ENCODE results near the gene TDRD7.
"Not testable (repeated sequence)": the region's sequence is repeated elsewhere in the genome, so short reads cannot be mapped to it uniquely, and the experiment has no call there.

TDRD7 gene

DNA sequence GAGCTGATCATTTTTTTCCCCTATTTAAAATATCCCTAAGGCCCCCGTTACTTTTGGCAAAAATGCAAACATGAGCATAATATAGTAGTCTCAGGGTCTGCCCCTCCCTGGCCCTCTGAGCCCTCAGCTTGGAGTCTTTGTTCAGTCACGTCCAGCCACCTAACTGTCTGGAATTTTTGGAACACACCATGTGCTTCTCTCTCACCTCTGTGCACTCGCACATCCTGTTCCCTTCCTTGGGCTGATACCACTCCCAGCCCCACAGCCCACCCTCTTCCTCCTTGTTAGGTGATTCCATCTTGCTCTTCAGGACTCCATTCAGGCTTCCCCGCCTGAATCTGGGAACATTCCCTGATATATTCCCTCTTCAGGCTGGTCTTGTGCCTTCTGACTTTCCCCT is 16.0 kb downstream of the TDRD7 start:
- DNase-seq = no peak

DNA sequence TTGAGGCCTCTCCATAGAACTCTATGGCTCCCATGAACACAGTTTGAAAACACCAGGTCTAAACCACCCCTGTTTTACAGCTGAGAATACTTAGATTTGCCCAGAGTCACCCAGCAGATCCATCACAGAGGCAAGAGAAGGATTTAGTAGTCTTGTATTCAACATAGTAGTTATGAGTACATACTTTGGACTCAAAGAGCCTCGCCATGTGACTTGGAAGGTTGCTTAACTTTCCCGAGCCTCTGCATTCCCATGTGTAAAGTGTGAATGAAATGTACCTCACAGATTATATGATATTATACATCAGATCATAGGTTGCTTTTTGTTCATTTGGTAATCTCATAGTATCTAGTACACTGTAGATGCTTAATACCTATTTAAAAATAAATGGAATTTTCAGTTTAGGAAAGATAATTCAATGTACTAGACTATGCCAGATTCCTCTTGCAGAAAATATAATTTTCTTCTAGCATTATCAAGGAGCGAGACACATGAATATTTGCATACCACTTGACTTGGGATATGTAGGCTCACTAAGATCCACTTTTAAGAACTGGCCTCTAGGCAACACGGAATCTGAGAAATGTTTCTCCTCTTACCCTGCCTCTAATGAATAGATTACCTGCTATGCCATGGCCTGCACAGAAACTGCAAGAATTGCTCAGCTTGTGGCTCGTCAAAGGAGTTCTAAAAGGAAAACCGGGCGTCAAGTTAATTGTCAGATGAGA is 18.6 kb downstream of the TDRD7 start:
- no peak for DNase-seq

DNA sequence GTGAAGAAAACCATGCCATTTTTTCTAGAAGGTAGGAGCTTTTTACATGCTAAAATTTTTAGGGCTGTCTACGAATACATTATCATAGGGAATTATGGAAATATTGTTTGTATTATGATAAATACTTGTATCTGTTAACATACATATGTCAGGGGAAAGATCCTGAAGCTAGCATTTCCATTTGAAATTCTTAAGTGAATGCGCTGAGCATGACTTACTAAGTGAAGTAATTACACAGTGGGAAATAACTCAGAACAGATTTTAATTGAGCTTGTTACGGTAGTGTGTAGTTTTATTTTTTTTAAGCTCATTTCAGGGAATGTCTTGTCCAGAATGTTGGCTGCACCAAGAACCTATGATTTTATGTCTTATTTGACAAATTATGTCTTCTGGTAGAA is 19.1 kb downstream of the TDRD7 start:
- no peak for DNase-seq

DNA sequence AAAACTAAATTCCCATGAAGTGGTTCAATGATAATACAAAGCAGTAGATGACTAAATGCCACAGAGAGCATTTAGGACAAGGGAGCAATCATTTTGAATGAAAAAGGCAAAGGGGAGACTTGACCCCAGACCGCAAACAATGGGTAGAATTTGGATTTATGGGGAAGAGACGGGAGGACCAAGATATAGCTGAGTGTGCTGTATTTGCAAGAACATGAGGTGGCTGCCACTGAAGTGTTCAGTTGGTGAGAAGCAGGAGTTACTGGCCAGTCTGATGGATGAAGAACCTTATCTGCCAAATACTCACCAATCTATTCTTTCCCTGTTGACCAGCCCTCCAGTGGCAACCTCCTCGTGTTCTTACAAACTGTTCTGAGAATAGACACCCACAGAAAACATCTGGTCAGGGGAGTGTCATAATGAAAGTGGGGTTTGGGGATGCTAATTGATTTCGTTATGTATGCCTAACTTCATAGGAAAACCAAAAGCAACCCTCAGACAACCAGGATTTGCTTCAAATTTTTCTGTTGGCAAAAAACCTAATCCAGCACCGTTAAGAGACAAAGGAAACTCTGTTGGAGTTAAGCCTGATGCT is 19.8 kb downstream of the TDRD7 start:
- no peak for DNase-seq

DNA sequence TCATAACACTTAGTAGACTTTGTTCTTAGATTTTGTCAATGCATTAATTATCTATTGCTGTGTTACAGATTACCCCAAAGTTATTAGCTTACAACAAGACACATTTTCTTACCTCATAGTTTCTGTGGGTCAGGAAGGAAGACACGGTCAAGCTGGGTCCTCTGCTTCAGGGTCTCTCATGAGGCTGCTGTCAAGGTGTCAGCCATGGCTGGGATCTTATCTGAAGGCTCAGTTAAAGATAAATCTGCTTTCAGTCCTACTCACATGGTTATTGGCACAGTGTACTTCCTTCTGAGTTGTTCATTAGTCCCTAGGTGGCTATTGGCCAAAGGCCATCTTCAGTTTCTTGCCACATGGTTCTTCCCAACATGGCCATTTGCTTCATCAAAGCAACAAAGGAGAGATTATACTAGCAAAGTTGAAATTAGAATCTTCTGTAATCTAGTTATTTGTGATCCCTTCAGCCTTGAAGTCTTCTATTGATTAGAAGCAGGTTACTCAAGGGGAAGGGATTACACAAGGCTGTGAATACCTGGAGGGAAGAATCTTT is 25.2 kb downstream of the TDRD7 start:
- DNase-seq = no peak

DNA sequence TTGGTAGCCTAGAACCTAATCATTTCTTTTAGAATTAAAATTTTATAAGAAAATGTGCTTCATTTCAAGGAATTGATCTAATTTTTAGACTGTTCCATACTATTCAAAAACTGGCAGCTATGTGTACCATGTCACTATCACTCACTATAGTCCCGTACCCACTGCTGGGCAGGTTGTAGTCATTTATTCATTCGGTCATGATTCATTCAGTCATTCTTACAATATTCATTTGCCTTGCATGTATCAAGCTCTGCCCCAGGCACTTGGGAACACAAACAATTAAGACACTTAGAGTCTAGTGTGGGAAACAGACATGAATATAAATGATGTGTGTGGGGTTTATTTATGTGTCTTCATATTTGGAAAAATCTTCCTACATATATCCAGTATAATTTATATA is 26.4 kb downstream of the TDRD7 start:
- DNase-seq = no peak

DNA sequence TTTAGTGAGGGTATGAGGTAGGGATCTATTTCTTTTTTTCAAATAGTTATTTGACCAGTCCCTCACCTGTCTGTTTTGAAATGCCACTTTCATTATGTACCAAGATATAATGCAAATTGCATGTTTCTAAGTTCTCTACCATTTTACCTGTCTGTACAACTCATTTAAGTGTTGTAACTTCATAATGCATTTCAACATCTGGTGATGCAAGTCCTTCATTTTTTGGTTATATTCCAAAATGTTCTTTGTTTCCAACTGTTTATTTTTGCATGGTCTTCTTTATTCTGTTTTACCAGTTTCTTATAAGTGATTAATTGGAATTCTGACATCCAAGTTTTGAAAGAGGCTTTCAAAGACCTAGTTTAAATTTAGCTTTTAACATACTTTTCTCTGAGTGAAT is 26.8 kb downstream of the TDRD7 start:
- no peak for DNase-seq

DNA sequence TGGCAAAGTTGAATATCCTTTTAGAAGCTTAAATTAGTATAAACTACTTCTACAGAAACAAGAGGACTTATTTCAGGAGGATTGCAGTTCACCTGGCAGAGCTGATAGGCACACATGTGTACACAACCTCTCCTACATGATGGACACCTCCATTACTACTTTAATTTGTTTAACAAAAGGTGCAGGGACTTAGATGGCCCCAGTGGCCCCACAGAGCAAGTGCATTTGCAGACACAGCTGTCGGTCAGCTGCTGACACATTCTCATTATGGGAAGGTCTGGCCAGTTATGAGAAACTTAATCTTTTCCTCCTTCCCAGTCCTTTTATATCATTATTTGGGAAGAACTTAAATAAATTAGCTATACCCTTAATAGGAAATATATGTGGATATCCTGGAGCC is 28.3 kb downstream of the TDRD7 start:
- no peak for DNase-seq

DNA sequence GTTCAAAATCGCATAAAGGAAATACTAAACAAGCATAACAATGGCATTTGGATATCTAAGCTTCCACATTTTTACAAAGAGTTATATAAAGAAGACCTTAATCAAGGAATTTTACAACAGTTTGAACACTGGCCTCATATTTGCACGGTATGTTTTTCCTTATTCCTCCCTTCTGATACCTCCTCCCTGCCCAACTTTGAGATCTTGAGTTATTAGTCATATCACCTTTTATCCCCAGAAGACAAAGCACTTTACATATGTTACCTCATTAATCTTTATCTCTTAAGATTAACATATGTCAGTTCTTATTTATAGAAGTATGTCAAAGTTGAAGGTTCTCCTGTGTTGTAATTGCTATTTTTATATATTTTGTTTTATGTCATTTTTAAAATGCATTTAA is 29.8 kb downstream of the TDRD7 start:
- no peak for DNase-seq

DNA sequence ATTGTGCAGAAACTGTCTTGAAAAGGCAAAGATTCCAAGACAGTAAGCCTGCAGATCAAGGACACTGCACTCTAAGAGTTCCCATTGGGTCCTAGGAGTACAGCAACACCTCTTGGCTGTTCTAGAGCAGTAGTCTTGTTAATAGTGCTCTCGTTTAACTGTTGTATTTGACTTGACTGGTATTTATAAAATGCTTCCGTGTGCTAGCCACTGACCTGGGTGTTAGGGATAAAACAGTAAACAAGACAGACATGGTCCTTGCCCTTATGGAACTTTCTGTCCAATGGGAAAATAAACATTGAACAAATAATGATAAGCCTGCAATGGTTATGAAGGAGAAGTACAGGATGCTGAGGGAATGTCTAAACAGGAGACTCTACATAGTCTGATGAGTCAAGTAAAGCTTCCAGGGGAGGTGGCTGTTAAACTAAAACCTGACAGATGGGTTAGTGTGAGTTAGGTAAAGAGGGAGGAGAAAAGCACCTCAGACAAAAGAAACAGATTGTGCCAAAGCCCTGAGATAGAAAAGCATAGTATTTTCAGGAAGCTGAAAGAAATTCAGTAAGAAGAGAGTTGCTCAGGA is 33.3 kb downstream of the TDRD7 start:
- DNase-seq = no peak

DNA sequence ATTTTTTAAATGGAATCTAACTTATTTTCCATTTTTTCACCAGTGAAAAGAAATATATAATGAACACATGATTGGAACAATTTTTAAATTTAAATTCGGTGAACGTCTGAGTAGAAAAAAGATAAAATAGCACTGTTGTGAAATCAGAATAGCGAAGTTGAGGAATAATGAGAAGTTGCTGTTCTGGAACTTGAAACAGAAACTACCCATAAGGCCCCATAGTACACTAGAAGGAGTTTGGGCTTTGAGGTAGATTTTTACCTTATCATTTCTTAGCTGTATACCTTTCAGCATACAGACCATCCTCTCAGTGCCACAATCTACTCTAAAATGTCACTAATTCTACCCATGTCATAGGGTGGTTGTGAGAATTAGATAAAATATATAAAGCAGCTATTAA is 35.1 kb downstream of the TDRD7 start:
- no peak for DNase-seq

DNA sequence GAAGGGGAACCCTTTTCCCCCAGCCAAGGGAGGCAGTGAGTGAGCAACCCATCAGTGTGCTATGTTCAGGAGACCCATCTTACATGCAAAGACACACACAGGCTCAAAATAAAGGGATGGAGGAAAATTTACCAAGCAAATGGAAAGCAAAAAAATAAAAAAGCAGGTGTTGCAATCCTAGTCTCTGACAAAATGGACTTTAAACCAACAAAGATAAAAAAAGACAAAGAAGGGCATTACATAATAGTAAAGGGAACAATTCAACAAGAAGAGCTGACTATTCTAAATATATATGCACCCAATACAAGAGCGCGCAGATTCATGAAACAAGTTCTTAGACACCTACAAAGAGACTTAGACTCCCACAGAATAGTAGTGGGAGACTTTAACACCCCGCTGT is 41.7 kb downstream of the TDRD7 start:
- not testable (repeated sequence) for DNase-seq

DNA sequence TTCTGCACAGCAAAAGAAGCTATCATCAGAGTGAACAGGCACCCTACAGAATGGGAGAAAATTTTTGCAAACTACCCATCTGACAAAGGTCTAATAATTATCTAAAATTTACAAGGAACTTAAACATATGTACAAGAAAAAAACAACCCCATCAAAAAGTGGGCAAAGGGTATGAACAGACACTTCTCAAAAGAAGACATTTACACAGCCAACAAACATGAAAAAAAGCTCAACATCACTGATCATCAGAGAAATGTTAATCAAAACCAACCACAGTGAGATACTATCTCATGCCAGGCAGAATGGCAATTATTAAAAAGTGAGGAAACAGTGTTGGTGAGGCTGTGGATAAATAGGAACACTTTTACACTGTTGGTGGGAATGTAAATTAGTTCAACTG is 44.9 kb downstream of the TDRD7 start:
- DNase-seq = not testable (repeated sequence)

DNA sequence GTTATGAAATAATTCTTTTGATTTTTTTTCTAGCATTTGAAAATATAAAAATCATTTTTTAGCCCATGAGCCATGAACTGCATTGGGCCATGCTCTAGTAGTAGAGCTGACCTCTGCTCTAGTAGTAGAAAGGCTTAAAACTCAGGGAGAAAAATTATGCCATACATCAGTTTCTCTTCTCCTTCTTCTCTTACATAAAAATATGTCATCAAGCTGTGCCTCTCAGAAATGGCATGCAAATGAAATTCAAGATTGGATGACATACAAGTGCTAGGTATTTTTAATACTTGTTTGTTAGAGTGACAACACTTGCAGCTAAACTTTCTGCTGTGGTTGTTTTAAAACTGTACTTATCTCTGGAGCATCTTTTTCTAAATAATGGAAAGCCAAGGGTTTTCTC is 47.4 kb downstream of the TDRD7 start:
- DNase-seq = no peak

DNA sequence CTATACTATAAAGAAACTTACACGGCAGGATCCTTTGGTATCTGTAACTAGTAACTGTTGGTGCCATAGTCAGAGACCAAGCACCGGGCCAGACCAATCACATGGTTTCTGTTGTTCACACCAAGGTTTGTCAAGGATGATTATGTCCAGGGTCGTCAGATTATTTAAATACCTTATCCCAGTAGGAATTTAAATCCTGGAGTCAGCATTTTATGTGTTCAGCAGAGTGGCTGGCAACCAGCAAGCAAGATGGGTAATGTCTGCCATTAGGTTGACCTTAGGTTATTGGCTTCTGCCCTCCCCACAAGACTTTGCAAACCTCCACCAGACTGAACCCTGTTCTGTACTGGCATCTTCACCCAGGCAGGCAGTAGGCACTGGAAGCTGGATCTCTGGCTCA is 50.3 kb downstream of the TDRD7 start:
- DNase-seq = no peak

DNA sequence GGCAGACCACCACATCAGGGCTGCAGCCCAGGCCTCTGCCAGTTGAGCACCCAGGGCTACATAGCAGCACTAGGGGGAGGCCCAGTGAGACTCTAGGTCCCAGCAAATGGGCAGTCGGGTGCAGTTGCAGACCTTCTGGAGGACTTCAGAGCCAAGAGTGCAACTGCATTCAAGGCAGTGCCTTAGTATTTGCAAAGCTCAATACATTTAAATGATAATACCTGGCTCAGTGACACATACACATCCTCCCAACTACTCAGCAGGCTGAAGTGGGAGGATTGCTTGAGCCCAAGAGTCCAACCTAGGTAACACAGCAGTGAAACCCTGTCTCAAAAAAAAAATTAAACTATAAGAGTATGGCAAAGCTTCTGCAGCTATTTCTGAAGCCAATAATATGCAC is 51.0 kb downstream of the TDRD7 start:
- no peak for DNase-seq

DNA sequence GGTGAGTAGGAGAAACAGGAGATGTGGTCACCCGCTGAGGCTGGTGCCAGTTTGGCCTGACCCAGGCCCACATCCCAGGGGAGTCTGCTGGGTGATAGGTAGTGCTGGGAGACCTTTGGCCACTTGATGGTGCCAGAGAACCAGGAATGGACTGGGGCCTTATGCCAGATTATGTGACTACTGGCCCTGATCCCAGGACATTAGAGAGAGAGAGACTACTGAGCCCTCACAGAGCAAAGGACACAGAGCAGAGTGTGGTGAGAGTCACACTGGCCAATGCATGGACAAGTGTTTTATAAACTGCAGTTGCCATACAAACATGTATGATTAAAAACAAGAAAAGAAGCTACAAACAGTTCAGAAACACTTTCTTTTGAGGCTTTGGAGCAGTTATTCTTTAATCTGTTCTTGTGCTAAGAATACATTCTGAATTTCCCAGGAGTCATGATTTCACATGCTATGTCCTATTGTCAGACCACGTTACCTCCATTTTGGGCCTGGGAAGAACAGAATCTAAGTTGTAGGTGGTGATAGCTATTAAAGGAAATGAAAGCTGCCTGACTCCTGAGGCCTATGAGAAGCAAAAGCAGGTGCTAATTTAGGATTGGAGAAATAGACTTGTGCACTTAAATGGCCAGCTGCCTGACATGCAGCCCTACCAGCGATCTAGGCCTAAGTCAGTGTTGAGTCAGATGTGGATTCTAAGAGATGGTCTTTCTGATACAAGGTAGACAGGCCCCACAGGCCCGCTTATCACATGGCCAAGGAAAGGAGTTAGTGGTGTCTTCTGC is 57.0 kb downstream of the TDRD7 start:
- DNase-seq = peak; percentile 53

DNA sequence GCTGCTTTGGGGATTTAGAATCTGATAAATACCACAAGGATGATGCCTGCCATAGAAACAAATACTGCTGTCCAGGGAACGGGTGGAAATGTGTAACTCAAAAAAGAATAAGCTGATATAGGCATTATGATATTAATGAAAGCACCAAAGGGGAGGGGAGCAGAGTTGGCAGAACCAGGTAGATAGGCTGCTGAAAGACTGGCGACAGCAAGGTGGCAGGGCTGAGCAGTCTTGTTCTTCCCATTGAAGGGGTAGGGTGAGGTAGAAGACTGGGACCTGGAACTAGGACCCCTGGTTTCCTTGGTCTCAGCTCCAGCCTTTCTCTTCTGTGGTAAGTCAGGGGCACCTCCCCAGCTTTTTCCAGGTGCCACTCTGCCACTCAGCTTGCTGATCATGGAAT is 58.2 kb downstream of the TDRD7 start:
- DNase-seq = no peak

DNA sequence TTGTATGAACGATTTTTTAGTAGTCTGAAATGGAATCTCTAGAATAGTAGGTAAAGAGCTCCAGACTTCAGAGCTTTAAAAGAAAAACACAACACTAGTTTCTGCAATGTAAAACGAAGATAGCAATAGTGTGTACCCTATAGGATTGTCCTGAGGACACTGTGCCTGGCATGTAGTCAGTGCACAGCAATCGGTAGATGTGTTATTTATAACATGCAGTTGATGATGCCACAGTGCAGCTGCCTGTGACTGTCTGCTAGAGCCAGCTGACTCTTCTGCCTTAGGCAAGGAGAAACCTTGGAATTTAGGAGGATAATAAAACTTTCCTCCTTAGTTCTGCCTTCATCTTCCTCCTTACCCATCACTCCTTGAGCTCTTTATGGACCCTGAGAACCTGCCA is 61.8 kb downstream of the TDRD7 start:
- DNase-seq = no peak

DNA sequence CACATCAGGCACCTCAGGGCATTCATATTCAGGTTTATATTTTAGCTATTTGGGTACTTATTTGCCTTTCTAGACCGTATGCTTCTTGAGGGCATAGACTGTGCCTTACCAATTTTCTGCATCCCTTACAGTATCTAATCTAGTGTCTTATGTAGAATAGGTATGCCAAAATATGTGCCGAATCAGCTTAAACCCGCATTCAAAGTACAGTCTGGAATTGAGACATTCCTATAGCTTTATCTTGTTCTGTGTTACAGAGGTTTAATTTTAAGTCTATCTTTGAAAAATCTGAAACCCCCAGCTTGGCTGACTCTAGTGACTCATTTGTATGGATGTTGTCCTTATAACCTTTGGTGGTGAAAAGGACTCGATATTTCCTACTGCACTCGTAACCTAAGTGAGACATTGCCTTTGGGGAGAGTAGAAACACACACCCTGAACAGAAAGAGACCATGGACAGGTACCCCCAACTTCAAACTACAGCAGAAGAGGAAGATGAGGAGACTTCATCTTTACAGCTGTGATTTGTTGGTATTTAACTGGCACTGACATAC is 62.6 kb downstream of the TDRD7 start:
- no peak for DNase-seq

DNA sequence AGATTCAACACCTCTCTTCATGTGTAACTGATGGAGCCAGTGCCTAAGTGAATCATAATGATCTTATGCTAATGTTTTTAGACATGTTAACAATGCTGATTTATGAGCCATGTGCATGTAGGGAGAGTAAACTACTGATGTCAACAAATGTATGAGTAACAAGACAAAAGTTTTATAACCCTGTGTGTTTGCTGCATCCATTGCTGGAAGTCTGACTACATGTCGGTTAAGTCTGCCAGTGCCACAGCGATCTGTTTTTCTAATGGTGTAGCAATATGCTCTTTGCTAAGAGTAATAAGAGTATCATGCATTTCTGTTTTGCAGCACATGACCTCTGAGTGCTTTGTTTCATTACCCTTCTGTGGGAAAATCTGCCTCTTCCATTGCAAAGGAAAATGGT is 63.2 kb downstream of the TDRD7 start:
- no peak for DNase-seq

DNA sequence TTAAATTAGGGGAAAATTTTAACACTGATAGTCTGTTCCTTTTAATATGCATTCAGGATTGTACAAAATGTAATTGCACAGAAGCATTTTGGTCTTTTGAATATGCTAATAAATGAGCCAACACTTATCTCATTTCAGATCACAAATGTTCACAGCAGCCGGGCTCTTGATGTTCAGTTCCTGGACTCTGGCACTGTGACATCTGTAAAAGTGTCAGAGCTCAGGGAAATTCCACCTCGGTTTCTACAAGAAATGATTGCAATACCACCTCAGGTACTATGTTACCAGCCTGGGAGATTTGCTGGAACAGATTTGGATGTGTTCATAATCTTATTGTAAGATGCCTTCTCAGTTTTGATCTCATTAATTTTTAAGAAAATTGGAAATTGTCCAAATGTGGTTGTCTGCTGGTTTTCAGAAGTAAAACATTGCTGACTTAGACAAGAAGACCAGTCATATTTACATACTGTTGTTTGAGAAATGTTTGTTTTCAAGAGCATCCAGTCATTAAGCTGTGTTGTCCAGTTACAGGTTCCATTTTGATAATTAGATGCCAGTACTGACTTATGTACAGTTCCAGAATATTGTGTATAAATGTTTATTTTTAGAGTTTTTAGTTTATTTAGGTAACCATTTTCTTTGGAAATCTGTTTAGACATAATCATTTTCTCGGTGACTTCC is 66.5 kb downstream of the TDRD7 start:
- DNase-seq = no peak

Data from NCI-H1105 treated with DMSO at 0.1 percent for 48 hours (cell line).